ENCODE measurements around the gene CIT.

CIT gene

GRCh38 chr12:119652665-119653064 lies 224.5 kb downstream of the CIT start:
- no peak for TF ChIP-seq CTCF (IDR thresholded peaks at IDR 0.05; ENCODE audit: low read depth, low read length, missing control alignments)
- H3K4me3 ChIP-seq (ENCODE audit: low read depth, low read length), result no peak overlapping the region
- no peak for DNase-seq (ENCODE audit: low read depth)

- no peak for DNase-seq (ENCODE audit: low read depth)
- TF ChIP-seq CTCF (IDR thresholded peaks at IDR 0.05; ENCODE audit: low read depth, low read length, missing control alignments), result peak; percentile 75
- no peak overlapping the region for H3K4me3 ChIP-seq (ENCODE audit: low read depth, low read length)
Observed at GRCh38 chr12:119649202-119649808, 227.8 kb downstream of the CIT start.

GRCh38 chr12:119645535-119646059 lies 231.5 kb downstream of the CIT start:
- TF ChIP-seq CTCF (IDR thresholded peaks at IDR 0.05; ENCODE audit: low read depth, low read length, missing control alignments), result no peak
- H3K4me3 ChIP-seq (ENCODE audit: low read depth, low read length), result no peak overlapping the region
- no peak for DNase-seq (ENCODE audit: low read depth)

GRCh38 chr12:119644930-119645329 lies 232.2 kb downstream of the CIT start:
- no peak overlapping the region for H3K4me3 ChIP-seq (ENCODE audit: low read depth, low read length)
- no peak for DNase-seq (ENCODE audit: low read depth)
- TF ChIP-seq CTCF (IDR thresholded peaks at IDR 0.05; ENCODE audit: low read depth, low read length, missing control alignments), result no peak

- H3K4me3 ChIP-seq (ENCODE audit: low read depth, low read length), result no peak overlapping the region
- no peak for DNase-seq (ENCODE audit: low read depth)
- TF ChIP-seq CTCF (IDR thresholded peaks at IDR 0.05; ENCODE audit: low read depth, low read length, missing control alignments), result peak; percentile 45
Observed at GRCh38 chr12:119642986-119643385, 234.1 kb downstream of the CIT start.
